SH-SY5Y (cell line): ENCODE measurements around the gene RPS6KC1.

Source experiments
- GATA2 ChIP-seq: IDR thresholded peaks from 2 replicates; pipeline ENCODE4 v1.6.1; 2011; ENCODE audit warnings: mild to moderate bottlenecking, low read depth, low read length
- GATA3 ChIP-seq: IDR thresholded peaks from 2 replicates; pipeline ENCODE4 v1.6.1; 2011; ENCODE audit warnings: low read depth, mild to moderate bottlenecking, low read length, moderate library complexity

DNA sequence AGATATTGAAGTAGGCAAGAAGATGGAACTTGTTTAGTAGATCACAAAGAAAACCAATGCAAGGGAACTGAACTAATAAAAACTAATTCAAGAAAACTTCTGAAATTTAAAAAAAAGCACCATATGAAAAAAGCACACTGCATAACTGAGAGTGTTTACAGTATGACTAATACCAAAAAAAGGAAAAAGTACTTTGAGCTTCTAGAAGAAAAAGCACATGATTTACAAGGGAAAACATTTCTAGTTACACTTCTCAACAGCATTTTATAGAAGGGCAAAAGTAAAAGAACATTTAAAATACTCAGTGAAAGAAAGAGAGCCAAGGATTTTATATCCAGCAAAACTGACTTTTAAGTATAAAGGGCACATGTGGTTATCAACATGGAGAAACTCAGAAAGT, 233.6 kb downstream of the RPS6KC1 start:
- TF ChIP-seq GATA2 (no peak), GATA3 (no peak)
